OCI-LY7 (cell line): ENCODE results near the gene ABCC4. TPM values are rescaled to one million over a fixed set of nuclear protein-coding genes. Genes with fewer than 3 reads are reported as not detected.

Experiments used
- BruUV-seq: library from RNA; stranded (reverse); fragments of 400-500 nt; replicated peaks from 2 replicates; lab custom pipeline; 2021; lab: Mats Ljungman, UMichigan
- CTCF ChIA-PET: fragments of 300-600 bp; sonication (Branson Sonifier 250); formaldehyde crosslinking; loops from one replicate; lab custom pipeline; 2022; ENCODE audit warnings: antibody characterized with exemption; ENCODE audit not compliant: unreplicated experiment; lab: Charles Lee
- POLR2A ChIA-PET: fragments of 300-600 bp; sonication (Branson Sonifier 250); formaldehyde crosslinking; loops from one replicate; lab custom pipeline; 2022; ENCODE audit warnings: antibody characterized with exemption; lab: Charles Lee
- DNase-seq: peaks from one replicate; pipeline ENCODE4 v3.0.0-alpha.2; 2015; ENCODE audit warnings: low spot score
- H2AFZ ChIP-seq: fragments of 200-600 bp; sonication (generic), shearing (Covaris generic); 2 replicates; pipeline ENCODE4 v1.6.1; 2014; ENCODE audit warnings: mild to moderate bottlenecking, antibody characterized with exemption, low read length, moderate library complexity
- H3K27ac ChIP-seq: fragments of 200-600 bp; sonication (generic); 2 replicates; pipeline ENCODE4 v1.5.1; 2014; ENCODE audit warnings: mixed run types, low read depth, mild to moderate bottlenecking, moderate library complexity, low read length, inconsistent platforms; ENCODE audit not compliant: poor library complexity, severe bottlenecking
- H3K36me3 ChIP-seq: fragments of 200-600 bp; sonication (generic); 2 replicates; pipeline ENCODE4 v1.6.1; 2014; ENCODE audit warnings: mild to moderate bottlenecking, antibody characterized with exemption, low read length, moderate library complexity, mixed read lengths; ENCODE audit not compliant: insufficient read depth
- H3K4me1 ChIP-seq: fragments of 200-600 bp; sonication (generic); 2 replicates; pipeline ENCODE4 v1.5.1; 2014; ENCODE audit warnings: mild to moderate bottlenecking, low read length; ENCODE audit not compliant: insufficient read depth, poor library complexity, severe bottlenecking
- H3K4me2 ChIP-seq: fragments of 200-600 bp; sonication (generic); 2 replicates; pipeline ENCODE4 v1.6.1; 2014; ENCODE audit warnings: mild to moderate bottlenecking, low read length
- H3K4me3 ChIP-seq: fragments of 200-600 bp; sonication (generic); 2 replicates; pipeline ENCODE4 v1.5.1; 2014; ENCODE audit warnings: mild to moderate bottlenecking, low read depth, low read length; ENCODE audit not compliant: poor library complexity, severe bottlenecking
- H3K79me2 ChIP-seq: fragments of 200-600 bp; sonication (generic); 2 replicates; pipeline ENCODE4 v1.6.1; 2016; ENCODE audit warnings: low read depth, mild to moderate bottlenecking, low read length, moderate library complexity, mixed read lengths; ENCODE audit not compliant: insufficient read depth
- H3K9me2 ChIP-seq: fragments of 200-600 bp; sonication (generic); 2 replicates; pipeline ENCODE4 v1.6.1; 2016; ENCODE audit warnings: mild to moderate bottlenecking, low read length, mixed read lengths; ENCODE audit not compliant: insufficient read depth
- H3K9me3 ChIP-seq: fragments of 200-600 bp; sonication (generic); 2 replicates; pipeline ENCODE4 v1.6.1; 2014; ENCODE audit warnings: mild to moderate bottlenecking, mixed run types, low read length, mixed read lengths
- H4K20me1 ChIP-seq: fragments of 200-600 bp; sonication (generic); 2 replicates; pipeline ENCODE4 v1.6.1; 2014; ENCODE audit warnings: mild to moderate bottlenecking, antibody characterized with exemption, low read length, moderate library complexity, mixed read lengths; ENCODE audit not compliant: insufficient read depth
- CTCF ChIP-seq: fragments of 200-600 bp; sonication (generic); conservative IDR thresholded peaks from 2 replicates; pipeline ENCODE4 v1.5.1; 2014; ENCODE audit warnings: mild to moderate bottlenecking, antibody characterized with exemption, low read length, moderate library complexity, mixed read lengths
- EZH2phosphoT487 ChIP-seq: fragments of 200-600 bp; sonication (generic); IDR thresholded peaks from 2 replicates; pipeline ENCODE4 v1.6.1; 2018; ENCODE audit warnings: low read depth, borderline replicate concordance, mild to moderate bottlenecking, mixed run types, antibody characterized with exemption, low read length, moderate library complexity, mixed read lengths
- intact Hi-C: fragments of 100-400 bp; cut with micrococcal nuclease; formaldehyde crosslinking; loops from one replicate; pipeline ENCODE4 v1.10.0; 2022; ENCODE audit not compliant: unreplicated experiment
- total RNA-seq, 2 experiments: library from RNA; depleted of rRNA in 1 of 2; stranded (reverse); fragments of >200 nt in 1 of 2; shearing (Covaris generic) in 1 of 2; gene quantifications; 2 replicates each; pipeline ENCODE4 v1.2.3, GENCODE V29; 2014 to 2022

ABCC4 gene
- total RNA-seq, 2 experiments from 2014 or later: 7.3 to 7.8 TPM

DNA sequence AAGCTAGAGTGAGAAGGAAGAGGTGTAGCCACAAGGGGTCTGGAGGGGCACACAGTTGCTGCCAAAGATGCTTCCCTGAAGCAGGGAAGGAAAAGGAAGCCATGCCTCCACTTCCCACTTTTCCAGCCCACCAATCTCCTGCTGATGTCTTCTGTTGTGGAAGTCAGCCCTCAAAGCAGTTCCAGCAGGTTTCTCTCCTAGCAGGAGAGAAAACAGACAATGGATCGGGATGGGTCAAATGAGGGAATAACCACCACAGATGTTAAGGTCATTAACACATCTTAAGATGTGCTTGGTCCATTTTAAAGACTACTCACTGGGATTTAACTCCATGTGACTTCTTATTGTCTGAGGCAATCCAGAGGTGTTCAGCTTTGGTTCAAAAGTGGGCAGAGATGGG, 304.8 kb downstream of the ABCC4 start:
- DNase-seq: no peak
- no peaks in the 10 kb centered on the region for H3K4me1 ChIP-seq
- H3K36me3 ChIP-seq: no peaks in the 10 kb centered on the region
- H3K4me2 ChIP-seq: no peak overlapping the region
- no peaks in the 10 kb centered on the region for H3K9me2 ChIP-seq
- no peaks in the 10 kb centered on the region for H4K20me1 ChIP-seq
- H3K79me2 ChIP-seq: no peaks in the 10 kb centered on the region
- no peaks in the 10 kb centered on the region for H3K9me3 ChIP-seq
- no peak overlapping the region for H3K4me3 ChIP-seq
- no peak overlapping the region for H2AFZ ChIP-seq
- intact Hi-C loops: no loop called here
- H3K27ac ChIP-seq: no peak overlapping the region
- ChIA-PET POLR2A (no interaction called here), CTCF (no interaction called here)
- TF ChIP-seq EZH2phosphoT487: no peak
- no peak for TF ChIP-seq CTCF
- BruUV-seq: no TSS peak

GRCh38 chr13:94994506-94994905, 306.7 kb downstream of the ABCC4 start:
- DNase-seq: no peak
- Histone ChIP-seq H3K4me1 (no peaks in the 10 kb centered on the region), H3K9me2 (no peaks in the 10 kb centered on the region), H3K79me2 (no peaks in the 10 kb centered on the region), H4K20me1 (no peaks in the 10 kb centered on the region), H3K9me3 (no peaks in the 10 kb centered on the region), H3K27ac (no peak overlapping the region), H3K4me2 (no peak overlapping the region), H3K4me3 (no peak overlapping the region), H3K36me3 (no peaks in the 10 kb centered on the region), H2AFZ (no peak overlapping the region)
- no TSS peak for BruUV-seq
- CTCF ChIA-PET: no interaction called here
- POLR2A ChIA-PET: interaction anchor here (0.8 kb wide), 1 partner anchor 154 kb away, joined by 4 read pairs; no protein-coding TSS in a partner anchor
- TF ChIP-seq EZH2phosphoT487 (no peak), CTCF (no peak)
- intact Hi-C loops: no loop called here

- intact Hi-C loops: no loop called here
- H3K4me1 ChIP-seq: no peaks in the 10 kb centered on the region
- H3K4me3 ChIP-seq: no peak overlapping the region
- H4K20me1 ChIP-seq: no peaks in the 10 kb centered on the region
- no TSS peak for BruUV-seq
- CTCF ChIA-PET: no interaction called here
- H2AFZ ChIP-seq: no peak overlapping the region
- H3K4me2 ChIP-seq: no peak overlapping the region
- no peaks in the 10 kb centered on the region for H3K36me3 ChIP-seq
- POLR2A ChIA-PET: interaction anchor here (0.8 kb wide), 1 partner anchor 155 kb away, joined by 4 read pairs; no protein-coding TSS in a partner anchor
- DNase-seq: no peak
- TF ChIP-seq CTCF: no peak
- no peak for TF ChIP-seq EZH2phosphoT487
- no peak overlapping the region for H3K27ac ChIP-seq
- H3K79me2 ChIP-seq: no peaks in the 10 kb centered on the region
- no peaks in the 10 kb centered on the region for H3K9me2 ChIP-seq
- no peaks in the 10 kb centered on the region for H3K9me3 ChIP-seq
Measured at GRCh38 chr13:94993616-94994015, 307.6 kb downstream of the ABCC4 start.
